Measurements from ENCODE around the gene NT5DC1. TPM values are rescaled to one million over a fixed set of nuclear protein-coding genes. Genes with fewer than 3 reads are reported as not detected.

The NT5DC1 gene
- total RNA-seq, 1 experiment from 2014 or later = 13.5 TPM

- DNase-seq (ENCODE audit: low spot score) = no peak
- in situ Hi-C loops (cut with HindIII; ENCODE audit: low sequenced_read_pairs) = no loop called here
Measured at GRCh38 chr6:116126032-116126431, 25.4 kb downstream of the NT5DC1 start, which contains the start of gene COL10A1. TSS of gene COL10A1 (minus strand) at chr6:116126132. CDS start at chr6:116125492, 640 bp downstream.

DNA sequence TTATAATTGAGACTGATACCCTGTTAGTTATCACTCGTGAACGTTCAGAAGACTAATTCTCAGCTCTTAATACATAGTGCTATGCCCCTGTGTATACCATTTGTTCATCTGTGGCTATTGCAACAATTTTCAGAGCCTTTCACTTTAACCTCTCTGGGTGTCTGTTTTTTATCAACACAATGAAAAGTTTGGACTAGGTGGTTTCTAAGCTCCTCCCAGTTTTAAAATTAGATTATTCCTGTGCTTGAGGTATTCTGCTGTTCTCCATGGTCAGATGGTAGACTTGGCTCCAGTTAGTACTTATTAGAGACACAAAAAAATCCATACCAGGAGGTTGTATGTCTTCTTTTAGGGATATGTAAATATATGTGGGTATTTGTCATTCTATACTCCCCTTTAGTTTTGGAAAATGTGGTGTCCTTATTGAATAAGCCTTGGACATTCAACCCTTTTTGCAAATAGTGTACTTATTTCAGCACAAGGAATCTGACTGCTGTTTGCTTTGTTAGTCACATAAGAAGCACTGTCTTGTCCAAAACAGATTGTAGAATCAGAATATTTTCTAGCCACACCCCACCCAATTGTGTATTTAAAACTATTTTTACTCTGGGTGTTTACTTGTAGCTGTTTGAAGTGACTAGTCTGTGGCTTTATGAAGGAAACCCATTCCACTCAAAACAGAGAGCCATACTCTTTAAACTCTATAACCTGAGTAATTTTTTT lies 27.3 kb downstream of the NT5DC1 start:
- no peak for DNase-seq (ENCODE audit: low spot score)
- in situ Hi-C loops (cut with HindIII; ENCODE audit: low sequenced_read_pairs) = no loop called here

DNA sequence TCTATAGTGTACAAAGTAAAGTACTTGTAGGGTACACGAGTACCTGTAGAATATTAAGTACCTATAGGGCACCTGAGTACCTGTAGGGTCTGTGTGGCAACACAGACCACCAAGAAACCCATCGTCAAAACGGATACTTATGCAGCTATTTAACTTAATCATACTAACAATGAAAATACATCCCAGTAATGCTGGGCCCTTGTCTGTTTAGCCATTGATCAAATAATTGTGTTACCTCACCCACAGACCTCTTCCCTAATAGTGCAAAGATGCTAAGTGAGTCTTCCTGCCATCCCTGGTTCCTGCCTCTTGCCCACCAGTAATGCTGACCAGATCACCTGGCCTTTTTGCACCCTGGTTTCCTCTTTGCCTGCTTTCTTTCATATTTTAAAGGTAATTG lies 32.8 kb downstream of the NT5DC1 start:
- in situ Hi-C loops (cut with HindIII; ENCODE audit: low sequenced_read_pairs) = no loop called here

GRCh38 chr6:116136373-116136772 lies 35.7 kb downstream of the NT5DC1 start:
- in situ Hi-C loops (cut with HindIII; ENCODE audit: low sequenced_read_pairs) = no loop called here
- DNase-seq (ENCODE audit: low spot score) = no peak

More for the DNA sequence above, 32.8 kb downstream of the NT5DC1 start:
- DNase-seq (ENCODE audit: low spot score) = no peak

DNA sequence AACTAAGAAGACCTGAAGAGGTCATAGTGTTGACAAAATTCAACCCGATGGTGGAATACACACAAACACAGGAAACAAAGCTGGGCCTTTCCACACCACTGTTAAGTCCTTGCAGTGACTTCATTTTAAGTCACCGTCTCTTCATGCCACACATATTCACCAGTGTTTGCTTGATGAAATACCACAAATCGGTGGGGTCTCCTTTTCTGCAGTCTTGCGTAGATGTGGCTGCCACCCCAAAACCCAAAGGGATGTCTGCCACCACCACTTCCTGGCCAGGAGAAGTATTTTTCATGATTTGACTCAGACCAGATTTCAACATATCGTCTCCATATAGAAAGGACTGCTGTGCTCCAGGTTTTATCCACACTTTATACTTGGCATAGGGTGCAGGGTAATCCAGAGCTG lies 36.3 kb downstream of the NT5DC1 start:
- DNase-seq (ENCODE audit: low spot score) = no peak
- in situ Hi-C loops (cut with HindIII; ENCODE audit: low sequenced_read_pairs) = no loop called here

DNA sequence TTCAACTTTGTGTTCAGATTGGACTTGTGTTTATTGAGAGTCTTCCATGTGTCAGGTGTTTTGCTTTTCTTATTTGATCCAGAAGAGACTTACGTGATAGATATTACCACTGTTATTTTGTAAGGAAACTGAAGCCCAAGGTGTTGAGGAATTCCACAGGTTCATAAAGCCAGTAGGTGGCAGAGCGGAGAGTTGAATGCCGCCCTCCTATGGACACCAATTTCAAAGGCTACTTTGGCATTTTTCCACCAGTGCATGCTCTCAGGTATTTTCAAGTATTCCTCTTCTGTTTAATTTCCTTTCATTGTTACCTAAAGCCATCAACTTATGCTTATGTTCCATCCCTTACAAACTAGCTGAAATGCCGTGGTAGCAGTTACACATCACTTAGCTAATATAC lies 39.3 kb downstream of the NT5DC1 start:
- in situ Hi-C loops (cut with HindIII; ENCODE audit: low sequenced_read_pairs) = no loop called here
- peak; percentile 5 for DNase-seq (ENCODE audit: low spot score)

GRCh38 chr6:116144605-116145004 lies 44.0 kb downstream of the NT5DC1 start:
- in situ Hi-C loops (cut with HindIII; ENCODE audit: low sequenced_read_pairs) = no loop called here
- DNase-seq (ENCODE audit: low spot score) = no peak

- in situ Hi-C loops (cut with HindIII; ENCODE audit: low sequenced_read_pairs) = no loop called here
Measured at GRCh38 chr6:116145803-116146675, 45.4 kb downstream of the NT5DC1 start.

GRCh38 chr6:116152620-116153019 lies 52.0 kb downstream of the NT5DC1 start:
- no peak for DNase-seq (ENCODE audit: low spot score)
- in situ Hi-C loops (cut with HindIII; ENCODE audit: low sequenced_read_pairs) = no loop called here

More at GRCh38 chr6:116145803-116146675, 45.4 kb downstream of the NT5DC1 start:
- DNase-seq (ENCODE audit: low spot score) = no peak

GRCh38 chr6:116154887-116155286 lies 54.2 kb downstream of the NT5DC1 start:
- DNase-seq (ENCODE audit: low spot score) = no peak
- in situ Hi-C loops (cut with HindIII; ENCODE audit: low sequenced_read_pairs) = no loop called here

GRCh38 chr6:116156405-116157326 lies 56.0 kb downstream of the NT5DC1 start:
- DNase-seq (ENCODE audit: low spot score) = no peak
- in situ Hi-C loops (cut with HindIII; ENCODE audit: low sequenced_read_pairs) = no loop called here

DNA sequence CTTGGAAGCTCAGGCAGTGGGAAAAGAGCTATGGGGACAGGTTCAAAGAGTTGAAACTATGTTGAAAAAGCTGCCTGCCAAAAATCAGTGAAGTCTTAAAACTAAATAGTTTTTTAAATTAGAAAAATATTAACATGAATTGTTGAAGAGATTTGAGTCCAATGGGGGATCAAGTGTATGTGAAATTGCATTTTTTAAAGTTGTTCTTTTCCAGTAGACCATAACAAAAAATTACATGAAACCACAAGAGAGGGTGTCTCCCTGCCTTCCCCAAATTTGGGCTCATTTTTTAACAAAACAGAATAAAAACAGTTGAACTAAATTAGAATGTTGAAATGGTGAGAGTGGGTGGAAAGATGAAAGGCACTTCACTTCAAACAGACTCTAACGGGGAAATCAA lies 56.7 kb downstream of the NT5DC1 start:
- DNase-seq (ENCODE audit: low spot score) = no peak
- in situ Hi-C loops (cut with HindIII; ENCODE audit: low sequenced_read_pairs) = no loop called here

DNA sequence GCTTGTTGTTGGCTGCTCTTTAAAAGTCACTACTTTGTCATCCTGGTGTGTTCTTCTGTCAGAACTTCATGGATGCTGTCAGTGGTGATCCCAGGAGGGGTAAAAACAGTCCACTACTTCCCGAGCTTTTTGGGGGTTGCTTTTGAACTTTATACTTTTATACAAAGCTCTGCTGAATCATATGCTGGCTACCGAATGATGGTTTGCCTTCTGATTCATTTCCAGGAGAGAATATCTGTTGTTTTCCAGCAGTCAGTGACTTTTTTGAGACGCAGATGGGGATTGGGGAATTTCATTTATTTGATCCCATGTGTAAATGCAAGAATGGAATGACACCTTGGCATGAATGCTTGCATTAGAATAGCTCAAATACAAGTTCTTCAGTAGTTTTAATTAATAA lies 58.0 kb downstream of the NT5DC1 start:
- DNase-seq (ENCODE audit: low spot score) = peak; percentile 1
- in situ Hi-C loops (cut with HindIII; ENCODE audit: low sequenced_read_pairs) = no loop called here

GRCh38 chr6:116159782-116160524 lies 59.3 kb downstream of the NT5DC1 start:
- in situ Hi-C loops (cut with HindIII; ENCODE audit: low sequenced_read_pairs) = no loop called here
- DNase-seq (ENCODE audit: low spot score) = no peak

- DNase-seq (ENCODE audit: low spot score) = no peak
- in situ Hi-C loops (cut with HindIII; ENCODE audit: low sequenced_read_pairs) = no loop called here
Measured at GRCh38 chr6:116165596-116165995, 64.9 kb downstream of the NT5DC1 start.

DNA sequence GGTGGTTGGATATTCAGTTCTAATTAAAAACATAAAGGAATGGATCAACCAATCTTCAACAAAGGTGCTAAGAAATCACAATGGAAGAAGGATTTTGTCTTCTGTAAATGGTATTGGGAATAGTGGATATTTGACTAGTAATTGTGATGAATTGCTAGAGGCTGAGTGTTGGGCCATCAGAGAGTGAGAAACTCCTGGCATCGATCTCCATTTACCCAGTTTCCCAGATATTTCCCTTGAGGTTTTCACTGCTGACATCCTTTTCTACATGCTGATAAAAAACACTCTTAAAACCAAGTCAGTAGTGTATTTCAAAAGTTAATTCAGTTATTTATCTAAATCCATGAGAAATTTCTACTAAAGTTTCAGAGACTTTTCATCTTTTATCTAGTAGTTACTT lies 65.7 kb downstream of the NT5DC1 start:
- in situ Hi-C loops (cut with HindIII; ENCODE audit: low sequenced_read_pairs) = no loop called here

DNA sequence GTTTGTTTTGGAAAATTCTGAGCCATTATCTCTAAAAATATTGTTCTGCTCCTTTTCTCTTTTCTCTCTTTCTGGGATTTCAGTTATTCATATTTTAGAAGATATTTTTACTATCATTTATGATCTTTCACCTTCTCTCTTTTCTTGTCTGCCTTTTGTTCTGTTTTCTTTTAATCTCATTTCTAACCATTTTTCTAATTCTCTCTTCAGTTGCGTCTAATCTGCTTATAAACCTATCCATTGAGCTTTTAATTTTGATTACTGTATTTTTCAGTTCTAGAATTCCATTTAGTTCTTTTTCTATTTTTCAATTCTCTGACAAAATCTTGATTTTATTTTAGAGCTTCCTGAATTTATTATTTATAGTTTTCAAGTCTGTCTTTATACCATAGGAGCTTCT lies 67.5 kb downstream of the NT5DC1 start:
- in situ Hi-C loops (cut with HindIII; ENCODE audit: low sequenced_read_pairs) = no loop called here
- no peak for DNase-seq (ENCODE audit: low spot score)

More for the DNA sequence above, 65.7 kb downstream of the NT5DC1 start:
- DNase-seq (ENCODE audit: low spot score) = no peak

GRCh38 chr6:116169880-116170279 lies 69.2 kb downstream of the NT5DC1 start:
- in situ Hi-C loops (cut with HindIII; ENCODE audit: low sequenced_read_pairs) = no loop called here
- no peak for DNase-seq (ENCODE audit: low spot score)
